ENCODE data around the gene TRIM56. TPM values are rescaled to one million over a fixed set of nuclear protein-coding genes. Genes with fewer than 3 reads are reported as not detected.

Gene TRIM56
- total and polyA plus RNA-seq, 2 of the 13 experiments (the other 11 are each of a cell fraction or from before 2014, with no cell fraction given), result 3.2 to 7.1 TPM

- TF ChIP-seq, protein P1, sequence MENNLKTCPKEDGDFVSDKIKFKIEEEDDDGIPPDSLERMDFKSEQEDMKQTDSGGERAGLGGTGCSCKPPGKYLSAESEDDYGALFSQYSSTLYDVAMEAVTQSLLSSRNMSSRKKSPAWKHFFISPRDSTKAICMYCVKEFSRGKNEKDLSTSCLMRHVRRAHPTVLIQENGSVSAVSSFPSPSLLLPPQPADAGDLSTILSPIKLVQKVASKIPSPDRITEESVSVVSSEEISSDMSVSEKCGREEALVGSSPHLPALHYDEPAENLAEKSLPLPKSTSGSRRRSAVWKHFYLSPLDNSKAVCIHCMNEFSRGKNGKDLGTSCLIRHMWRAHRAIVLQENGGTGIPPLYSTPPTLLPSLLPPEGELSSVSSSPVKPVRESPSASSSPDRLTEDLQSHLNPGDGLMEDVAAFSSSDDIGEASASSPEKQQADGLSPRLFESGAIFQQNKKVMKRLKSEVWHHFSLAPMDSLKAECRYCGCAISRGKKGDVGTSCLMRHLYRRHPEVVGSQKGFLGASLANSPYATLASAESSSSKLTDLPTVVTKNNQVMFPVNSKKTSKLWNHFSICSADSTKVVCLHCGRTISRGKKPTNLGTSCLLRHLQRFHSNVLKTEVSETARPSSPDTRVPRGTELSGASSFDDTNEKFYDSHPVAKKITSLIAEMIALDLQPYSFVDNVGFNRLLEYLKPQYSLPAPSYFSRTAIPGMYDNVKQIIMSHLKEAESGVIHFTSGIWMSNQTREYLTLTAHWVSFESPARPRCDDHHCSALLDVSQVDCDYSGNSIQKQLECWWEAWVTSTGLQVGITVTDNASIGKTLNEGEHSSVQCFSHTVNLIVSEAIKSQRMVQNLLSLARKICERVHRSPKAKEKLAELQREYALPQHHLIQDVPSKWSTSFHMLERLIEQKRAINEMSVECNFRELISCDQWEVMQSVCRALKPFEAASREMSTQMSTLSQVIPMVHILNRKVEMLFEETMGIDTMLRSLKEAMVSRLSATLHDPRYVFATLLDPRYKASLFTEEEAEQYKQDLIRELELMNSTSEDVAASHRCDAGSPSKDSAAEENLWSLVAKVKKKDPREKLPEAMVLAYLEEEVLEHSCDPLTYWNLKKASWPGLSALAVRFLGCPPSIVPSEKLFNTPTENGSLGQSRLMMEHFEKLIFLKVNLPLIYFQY (CRISPR knock-in tag; IDR thresholded peaks at IDR 0.05; ENCODE audit: borderline replicate concordance), result no peak
- TF ChIP-seq BORCS8-MEF2B (CRISPR knock-in tag; IDR thresholded peaks at IDR 0.05), result 0 out of 2 replicates have a peak, but pooled peaks have one; percentile 19
- TF ChIP-seq KMT2A (CRISPR knock-in tag; IDR thresholded peaks at IDR 0.05), result no peak
- no peak for TF ChIP-seq KDM3A (CRISPR knock-in tag; IDR thresholded peaks at IDR 0.05; ENCODE audit: low read depth)
- TF ChIP-seq, protein P2, sequence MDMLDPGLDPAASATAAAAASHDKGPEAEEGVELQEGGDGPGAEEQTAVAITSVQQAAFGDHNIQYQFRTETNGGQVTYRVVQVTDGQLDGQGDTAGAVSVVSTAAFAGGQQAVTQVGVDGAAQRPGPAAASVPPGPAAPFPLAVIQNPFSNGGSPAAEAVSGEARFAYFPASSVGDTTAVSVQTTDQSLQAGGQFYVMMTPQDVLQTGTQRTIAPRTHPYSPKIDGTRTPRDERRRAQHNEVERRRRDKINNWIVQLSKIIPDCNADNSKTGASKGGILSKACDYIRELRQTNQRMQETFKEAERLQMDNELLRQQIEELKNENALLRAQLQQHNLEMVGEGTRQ (IDR thresholded peaks at IDR 0.05; ENCODE audit: low read depth, low read length), result no peak
- TF ChIP-seq, protein P2 (CRISPR knock-in tag; IDR thresholded peaks at IDR 0.05; ENCODE audit: borderline replicate concordance), result peak; percentile 46; the same call in 1 of the 2 replicates
- no peak for TF ChIP-seq ZNF704 (CRISPR knock-in tag; IDR thresholded peaks at IDR 0.05; ENCODE audit: borderline replicate concordance)
- peak; percentile 69 for TF ChIP-seq HDAC1 (CRISPR knock-in tag; IDR thresholded peaks at IDR 0.05)
- TF ChIP-seq ZBTB4 (CRISPR knock-in tag; IDR thresholded peaks at IDR 0.05; ENCODE audit: borderline replicate concordance), result no peak
- TF ChIP-seq ZNF720 (CRISPR knock-in tag; IDR thresholded peaks at IDR 0.05), result no peak
- 0 out of 2 replicates have a peak, but pooled peaks have one; percentile 16 for TF ChIP-seq ZNF878 (CRISPR knock-in tag; IDR thresholded peaks at IDR 0.05)
- no peak for TF ChIP-seq ZNF639 (CRISPR knock-in tag; conservative IDR thresholded peaks at IDR 0.05)
- no peak for TF ChIP-seq NR1H2 (CRISPR knock-in tag; IDR thresholded peaks at IDR 0.05; ENCODE audit: borderline replicate concordance, low read depth)
- no peak for TF ChIP-seq ZNF816 (CRISPR knock-in tag; IDR thresholded peaks at IDR 0.05; ENCODE audit: borderline replicate concordance)
- TF ChIP-seq ZNF547 (CRISPR knock-in tag; IDR thresholded peaks at IDR 0.05), result no peak
These were observed 39.2 kb downstream of the TRIM56 start (continued) for GRCh38 chr7:101124376-101125056.
